Measurements from ENCODE around the gene NOP14. TPM values are rescaled to one million over a fixed set of nuclear protein-coding genes. Genes with fewer than 3 reads are reported as not detected.

The NOP14 gene
- polyA plus RNA-seq, 1 experiment = 11.5 TPM

- DNase-seq (ENCODE audit: low read depth, low spot score) = no peak
- CTCF ChIA-PET = interaction anchor here (0.5 kb wide), 1 partner anchor 165 kb away, joined by 3 read pairs; no protein-coding TSS in a partner anchor
- H3K27me3 ChIP-seq (ENCODE audit: control insufficient read depth, insufficient read depth, low read length) = no peaks in the 10 kb centered on the region
- POLR2A ChIA-PET = no interaction called here
- H3K27ac ChIP-seq (ENCODE audit: low read depth, low read length) = no peak overlapping the region
- no peak overlapping the region for H3K4me3 ChIP-seq (ENCODE audit: low read depth, low read length)
- TF ChIP-seq CTCF (IDR thresholded peaks at IDR 0.05; ENCODE audit: low read depth, low read length) = no peak
- no peaks in the 10 kb centered on the region; the same call in 1 of the 2 replicates for H3K9me3 ChIP-seq (ENCODE audit: control insufficient read depth, insufficient read depth, low read length)
These were observed 53.6 kb downstream of the NOP14 start for GRCh38 chr4:2909583-2909982.

GRCh38 chr4:2908686-2909085 lies 54.5 kb downstream of the NOP14 start:
- Histone ChIP-seq H3K4me3 (ENCODE audit: low read depth, low read length) (no peak overlapping the region), H3K27ac (ENCODE audit: low read depth, low read length) (no peak overlapping the region), H3K9me3 (ENCODE audit: control insufficient read depth, insufficient read depth, low read length) (no peaks in the 10 kb centered on the region), H3K27me3 (ENCODE audit: control insufficient read depth, insufficient read depth, low read length) (no peaks in the 10 kb centered on the region)
- ChIA-PET POLR2A (no interaction called here), CTCF (interaction anchor here (0.5 kb wide), 1 partner anchor 164 kb away, joined by 3 read pairs; no protein-coding TSS in a partner anchor)
- no peak for TF ChIP-seq CTCF (IDR thresholded peaks at IDR 0.05; ENCODE audit: low read depth, low read length)
- no peak for DNase-seq (ENCODE audit: low read depth, low spot score)

GRCh38 chr4:2907706-2908293 lies 55.4 kb downstream of the NOP14 start:
- TF ChIP-seq CTCF (IDR thresholded peaks at IDR 0.05; ENCODE audit: low read depth, low read length) = no peak

GRCh38 chr4:2907226-2907625 lies 56.0 kb downstream of the NOP14 start:
- no peak for DNase-seq (ENCODE audit: low read depth, low spot score)
- no peak for TF ChIP-seq CTCF (IDR thresholded peaks at IDR 0.05; ENCODE audit: low read depth, low read length)

More at GRCh38 chr4:2907706-2908293, 55.4 kb downstream of the NOP14 start:
- ChIA-PET POLR2A (no interaction called here), CTCF (no interaction called here)
- no peak for DNase-seq (ENCODE audit: low read depth, low spot score)
- no peaks in the 10 kb centered on the region for H3K27me3 ChIP-seq (ENCODE audit: control insufficient read depth, insufficient read depth, low read length)
- no peaks in the 10 kb centered on the region for H3K9me3 ChIP-seq (ENCODE audit: control insufficient read depth, insufficient read depth, low read length)
- no peak overlapping the region for H3K27ac ChIP-seq (ENCODE audit: low read depth, low read length)
- no peak overlapping the region for H3K4me3 ChIP-seq (ENCODE audit: low read depth, low read length)

GRCh38 chr4:2906218-2906617 lies 57.0 kb downstream of the NOP14 start:
- POLR2A ChIA-PET = no interaction called here
- no peak for TF ChIP-seq CTCF (IDR thresholded peaks at IDR 0.05; ENCODE audit: low read depth, low read length)
- CTCF ChIA-PET = interaction anchor here (0.7 kb wide), 1 partner anchor 10 kb away, joined by 4 read pairs; no protein-coding TSS in a partner anchor

More at GRCh38 chr4:2907226-2907625, 56.0 kb downstream of the NOP14 start:
- POLR2A ChIA-PET = no interaction called here
- Histone ChIP-seq H3K4me3 (ENCODE audit: low read depth, low read length) (no peak overlapping the region), H3K9me3 (ENCODE audit: control insufficient read depth, insufficient read depth, low read length) (no peaks in the 10 kb centered on the region), H3K27me3 (ENCODE audit: control insufficient read depth, insufficient read depth, low read length) (no peaks in the 10 kb centered on the region), H3K27ac (ENCODE audit: low read depth, low read length) (no peak overlapping the region)
- CTCF ChIA-PET = no interaction called here

More at GRCh38 chr4:2906218-2906617, 57.0 kb downstream of the NOP14 start:
- Histone ChIP-seq H3K9me3 (ENCODE audit: control insufficient read depth, insufficient read depth, low read length) (no peaks in the 10 kb centered on the region), H3K4me3 (ENCODE audit: low read depth, low read length) (no peak overlapping the region), H3K27me3 (ENCODE audit: control insufficient read depth, insufficient read depth, low read length) (no peaks in the 10 kb centered on the region), H3K27ac (ENCODE audit: low read depth, low read length) (no peak overlapping the region)
- no peak for DNase-seq (ENCODE audit: low read depth, low spot score)
